CD4-positive, alpha-beta T cell treated with Interleukin-12 subunit alpha and Interleukin-12 subunit beta, for 1 hour (primary cell): Measurements from ENCODE around the gene LRRC3B.

Experiments used
- DNase-seq: peaks from one replicate; pipeline ENCODE4 v3.0.0-alpha.2; 2020

Gene LRRC3B

DNA sequence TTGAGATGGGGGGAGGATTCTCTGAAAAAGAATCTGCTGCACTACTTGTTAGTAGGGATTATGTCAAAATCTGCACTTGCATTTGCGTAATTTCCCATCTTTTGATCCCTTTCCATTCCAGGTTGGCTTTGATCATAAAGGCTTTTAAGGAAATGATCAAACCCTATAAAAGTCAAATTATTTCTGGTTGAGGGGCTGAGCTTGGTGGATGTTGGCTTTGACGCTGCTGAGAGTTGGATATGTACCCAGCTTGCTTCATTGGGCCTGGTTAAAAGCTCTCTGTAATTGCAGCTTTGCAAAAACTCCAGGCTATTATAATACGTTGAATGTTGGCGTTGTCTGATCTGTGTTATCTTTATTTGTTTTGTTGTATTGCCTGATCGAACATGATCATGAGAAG, 12.0 kb downstream of the LRRC3B start:
- DNase-seq = no peak

DNA sequence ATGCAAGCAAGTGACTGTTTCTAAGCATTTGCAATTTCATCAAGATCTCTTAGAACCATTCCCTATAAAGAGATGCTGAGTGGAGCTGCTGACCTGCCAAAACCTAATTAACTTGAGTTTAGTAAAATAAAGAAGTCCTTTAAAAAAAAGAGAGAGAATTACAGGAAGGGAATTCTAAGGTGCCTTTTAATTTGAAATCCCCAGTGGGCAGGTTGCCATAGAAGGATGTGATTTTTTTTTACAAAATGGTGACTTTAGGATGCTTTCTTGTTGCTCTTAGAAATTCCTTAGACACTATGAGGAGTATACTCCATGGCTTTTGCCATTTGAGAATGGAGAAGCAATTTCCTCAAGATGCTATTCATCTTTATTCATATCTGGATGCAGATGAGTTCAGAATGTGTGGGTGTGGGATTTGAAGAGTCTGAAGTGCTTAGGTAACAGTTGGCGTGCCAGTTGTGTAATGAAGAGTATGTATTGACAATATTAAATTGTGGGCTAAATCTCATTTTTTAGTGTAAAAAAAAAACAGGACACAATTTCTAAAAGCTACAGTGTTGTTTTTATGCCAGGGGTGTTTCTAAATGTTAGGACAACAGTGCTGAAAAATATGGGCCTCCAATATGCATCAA, 13.6 kb downstream of the LRRC3B start:
- DNase-seq = no peak

DNA sequence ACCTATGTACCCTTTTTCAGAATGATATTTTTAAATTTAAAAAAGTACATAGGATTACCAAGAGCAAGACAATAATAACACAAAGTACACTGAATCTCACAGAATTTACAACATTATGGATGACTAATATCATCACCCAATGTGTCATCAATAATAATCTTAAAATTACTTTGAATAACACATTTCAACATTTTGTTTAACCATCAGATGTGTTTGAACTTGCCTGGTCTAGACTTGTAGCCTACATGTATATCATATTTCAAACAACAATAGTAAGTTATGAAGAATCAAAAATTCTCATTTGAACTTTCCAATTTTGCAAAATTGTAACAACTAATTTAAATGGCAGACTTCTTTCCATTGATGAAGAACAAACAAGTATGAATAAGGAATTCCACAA, 15.1 kb downstream of the LRRC3B start:
- DNase-seq = no peak

DNA sequence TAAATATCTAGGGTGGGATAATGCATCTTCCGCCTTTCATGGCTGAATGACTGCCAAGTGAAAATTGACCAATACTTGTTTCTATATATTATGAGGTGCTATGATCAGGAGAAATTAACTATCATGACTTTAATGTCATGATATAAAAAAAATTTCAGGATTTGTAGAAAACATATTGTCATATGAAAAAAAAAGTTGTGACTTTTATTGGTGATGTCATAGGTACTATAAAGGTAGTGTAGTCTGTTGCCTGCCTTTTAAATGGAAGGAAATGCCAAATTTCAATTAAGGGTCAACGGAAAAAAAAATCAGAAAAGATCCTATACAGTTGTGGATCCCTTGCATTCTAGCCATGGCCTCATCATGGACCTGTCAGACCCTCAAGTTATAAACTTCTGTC, 15.5 kb downstream of the LRRC3B start:
- DNase-seq = no peak

DNA sequence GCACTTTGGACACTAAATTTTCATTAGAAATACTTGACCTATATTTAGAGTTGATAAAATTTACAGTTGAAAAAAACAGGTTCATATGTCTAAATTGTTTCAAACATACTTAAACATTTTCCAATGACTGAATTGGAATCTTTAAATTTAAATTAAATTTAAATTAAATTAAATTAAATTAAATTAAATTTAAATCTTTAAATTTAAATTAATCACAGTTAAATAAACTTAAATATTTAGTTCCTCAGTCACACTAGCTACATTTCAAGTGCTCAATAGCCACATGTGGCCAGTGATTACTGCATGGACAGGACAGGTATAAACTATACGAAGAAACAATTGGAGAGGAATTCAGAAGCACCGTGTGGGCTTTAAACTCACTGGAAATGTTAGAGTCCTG, 16.8 kb downstream of the LRRC3B start:
- no peak for DNase-seq

DNA sequence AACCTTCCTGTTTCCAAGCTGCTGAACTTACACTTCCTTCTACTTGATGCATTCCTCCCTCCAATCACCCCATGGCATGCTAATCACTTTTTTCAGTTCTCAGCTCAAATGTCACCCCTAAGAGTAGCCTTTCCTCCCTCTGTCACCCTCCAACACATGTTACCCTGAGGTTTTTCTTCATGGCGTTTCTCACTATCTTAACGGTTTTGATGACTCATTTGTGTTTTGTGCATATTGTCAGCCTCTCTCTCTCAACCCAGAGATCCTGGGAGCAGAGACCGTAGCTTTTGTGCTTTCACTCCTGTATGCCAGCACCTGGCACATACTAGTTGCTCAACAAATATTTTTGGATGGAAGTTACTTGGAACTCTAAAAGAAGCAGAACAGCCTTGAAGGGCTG, 24.5 kb downstream of the LRRC3B start:
- no peak for DNase-seq

DNA sequence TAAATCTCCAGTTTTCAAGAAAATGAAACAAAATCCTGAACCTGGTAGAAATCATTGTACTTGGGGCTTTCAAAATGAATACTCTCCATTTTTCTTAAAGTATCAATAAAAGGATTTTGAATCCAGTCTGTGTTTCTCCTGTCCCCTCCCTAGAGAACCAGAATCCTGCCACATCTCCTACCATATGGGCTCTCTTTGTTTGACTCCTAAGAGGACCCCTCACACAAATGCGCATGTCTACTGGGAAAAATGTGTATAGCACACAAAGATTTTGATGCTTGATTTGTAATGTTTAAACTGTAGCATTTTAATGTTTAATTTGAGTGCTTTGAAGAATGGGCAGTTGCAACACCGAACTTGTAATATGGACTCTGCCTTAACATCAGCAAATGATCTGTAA, 25.9 kb downstream of the LRRC3B start:
- no peak for DNase-seq

DNA sequence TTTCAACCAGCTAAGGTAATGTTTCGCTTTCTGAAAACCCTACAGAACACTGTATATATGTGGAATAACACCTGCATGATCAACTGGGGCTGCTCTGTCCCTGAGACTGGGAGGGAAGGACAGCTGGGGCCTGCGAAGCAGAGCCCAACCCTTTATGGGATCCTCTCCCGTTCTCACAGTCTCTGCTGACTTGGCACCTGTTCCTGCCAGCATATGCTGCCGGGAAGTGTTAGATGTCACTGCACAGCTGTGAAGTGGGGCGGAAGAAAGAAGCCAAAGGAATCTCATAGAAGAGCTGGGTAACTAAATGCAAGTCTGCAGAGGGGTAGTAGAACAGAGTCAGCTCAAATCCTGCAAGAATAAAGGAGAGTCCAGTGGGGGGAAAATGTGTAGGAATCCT, 29.6 kb downstream of the LRRC3B start:
- DNase-seq = no peak

DNA sequence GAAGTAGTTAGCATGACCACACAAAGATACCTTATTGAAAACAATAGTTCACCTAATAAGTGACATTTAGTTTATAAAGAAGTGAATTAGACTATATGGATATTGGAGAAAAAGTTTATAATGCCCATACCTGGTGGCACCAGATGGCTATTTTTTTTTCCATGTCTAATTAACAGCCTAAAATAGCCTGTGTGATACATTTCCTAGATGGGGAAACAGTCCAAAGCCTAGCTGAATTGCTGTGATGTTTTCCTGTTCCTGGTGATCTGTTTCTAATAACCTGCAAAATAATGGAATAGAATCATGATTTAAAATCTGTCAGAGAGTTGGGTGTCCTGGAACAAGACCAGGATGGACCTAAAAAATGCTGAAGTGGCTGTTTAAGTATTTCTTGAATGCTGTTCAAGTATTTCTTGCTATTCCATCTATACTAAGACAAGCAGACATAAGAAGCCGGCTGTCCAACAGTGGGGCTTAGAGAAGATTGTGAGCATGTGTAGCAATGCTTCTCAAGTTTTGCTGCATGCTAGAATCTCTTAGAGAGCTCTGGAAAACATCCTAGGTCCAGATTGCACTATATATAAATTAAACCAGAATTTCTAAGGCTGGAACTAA, 31.3 kb downstream of the LRRC3B start:
- no peak for DNase-seq

DNA sequence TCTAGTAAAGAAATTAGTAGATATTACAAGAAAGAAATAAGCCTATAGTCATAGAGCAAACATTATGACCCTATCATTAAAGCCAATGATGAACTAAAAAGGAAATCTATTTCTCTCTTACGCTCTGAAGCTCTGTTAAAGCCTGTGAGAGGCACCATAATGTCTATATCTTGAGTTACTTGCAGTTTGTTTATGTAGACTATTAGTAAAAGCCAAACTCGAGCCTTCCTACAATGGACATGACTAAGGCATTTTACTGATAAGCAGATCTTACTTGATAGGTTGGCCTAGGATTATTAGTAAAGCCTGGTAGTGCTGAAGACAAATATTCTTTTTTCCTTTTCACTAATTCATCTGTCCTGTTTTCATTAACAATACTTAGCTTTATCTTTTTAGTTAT, 32.7 kb downstream of the LRRC3B start:
- no peak for DNase-seq

DNA sequence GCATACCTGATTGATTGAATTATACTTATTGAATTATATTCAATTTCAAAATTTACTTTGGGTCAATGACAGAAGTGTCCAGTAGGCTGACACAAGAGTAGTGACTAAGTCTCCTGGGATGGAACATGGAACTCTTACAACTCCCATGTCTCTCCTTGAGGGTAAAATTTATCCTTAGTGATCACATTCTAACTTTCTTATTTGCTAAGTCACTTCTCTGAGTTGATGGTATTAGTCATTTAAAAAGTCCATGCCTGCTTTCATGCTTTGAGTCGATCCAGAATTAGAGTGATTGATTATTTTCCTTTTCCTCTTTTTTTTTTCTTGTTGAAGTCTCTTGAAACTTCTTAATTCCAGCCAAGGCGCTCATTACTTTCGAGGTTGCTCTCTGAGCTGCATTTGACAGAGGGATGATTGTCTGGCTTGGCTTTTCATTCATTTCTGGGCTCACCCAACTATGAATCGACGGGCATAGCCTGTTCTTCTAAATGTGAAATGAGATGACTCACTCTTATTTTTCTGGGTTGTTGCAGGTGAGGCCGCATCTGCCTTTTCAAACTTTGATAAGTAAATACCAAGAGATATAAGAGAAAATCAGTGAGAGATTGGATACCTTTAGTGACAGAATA, 34.9 kb downstream of the LRRC3B start:
- no peak for DNase-seq

DNA sequence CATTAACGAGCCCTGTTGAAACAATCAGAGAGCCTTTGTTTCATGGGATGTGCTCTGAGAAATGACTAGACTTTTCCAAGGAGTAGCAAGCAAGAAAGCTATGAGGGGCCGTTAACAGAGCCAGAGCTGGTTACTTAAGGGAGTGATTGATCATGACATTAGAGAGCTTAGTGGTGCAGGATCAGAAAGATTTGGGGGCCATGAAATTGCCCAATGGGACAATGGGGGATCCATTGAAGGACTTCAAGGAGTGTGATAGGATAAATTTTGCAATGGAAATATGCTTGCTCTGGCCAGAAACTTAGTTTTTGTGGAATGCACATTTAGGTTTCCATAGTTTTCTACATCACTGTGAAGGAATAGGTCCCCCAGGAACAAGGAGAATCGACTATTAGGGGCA, 45.6 kb downstream of the LRRC3B start:
- DNase-seq = no peak

DNA sequence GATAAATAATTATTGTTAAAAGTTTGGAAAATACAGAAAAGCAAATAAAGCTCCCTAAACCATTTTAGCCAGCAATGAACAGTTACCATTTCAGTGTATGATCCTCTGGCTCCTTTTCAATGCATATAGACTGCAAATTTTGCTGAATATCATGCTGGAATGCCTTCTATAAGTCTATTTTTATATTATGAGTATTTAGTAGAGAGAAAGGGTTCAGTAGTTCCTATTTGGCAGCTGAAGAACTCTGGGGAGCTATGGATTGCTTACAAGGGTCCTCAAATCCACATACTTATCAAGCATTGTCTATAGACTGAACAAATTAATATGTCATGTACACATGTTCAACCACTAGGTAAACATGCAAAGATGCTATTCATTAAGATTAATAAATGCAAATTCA, 46.1 kb downstream of the LRRC3B start:
- DNase-seq = no peak

DNA sequence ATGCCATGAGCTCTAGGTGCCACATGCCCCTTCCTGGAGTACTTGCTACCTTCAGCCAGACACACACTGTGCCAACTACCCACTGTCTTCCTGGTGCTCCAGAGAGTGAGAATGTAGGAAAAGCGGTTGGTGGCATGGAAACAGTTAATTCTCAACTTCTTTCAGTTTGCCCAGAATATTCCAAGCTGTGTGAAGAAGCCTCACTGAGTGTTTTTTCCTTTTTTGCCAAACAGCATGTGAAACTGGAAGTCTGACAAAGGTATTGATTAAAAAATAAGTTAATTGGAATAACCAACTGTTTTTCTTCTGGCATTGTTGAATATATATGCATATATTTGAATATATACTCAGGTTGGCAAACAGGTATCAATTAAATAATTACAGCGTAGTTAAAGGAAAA, 52.8 kb downstream of the LRRC3B start:
- DNase-seq = no peak

DNA sequence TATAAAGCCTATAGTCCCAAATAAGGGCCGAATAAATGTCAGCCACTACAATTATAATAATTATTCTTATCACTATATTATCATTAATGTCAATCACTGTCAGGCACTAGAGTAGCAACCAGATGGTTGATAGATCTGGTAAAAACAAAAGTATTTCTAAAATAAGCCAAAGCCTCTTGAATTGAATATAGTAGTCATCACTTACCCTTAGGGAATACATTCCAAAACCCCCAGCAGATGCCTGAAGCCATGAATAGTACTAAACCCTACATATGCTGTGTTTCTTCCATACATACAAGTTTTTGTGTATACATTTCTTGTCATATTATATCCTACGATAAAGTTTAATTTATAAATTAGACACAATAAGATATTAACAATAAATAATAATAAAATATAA, 59.1 kb downstream of the LRRC3B start:
- DNase-seq = no peak

DNA sequence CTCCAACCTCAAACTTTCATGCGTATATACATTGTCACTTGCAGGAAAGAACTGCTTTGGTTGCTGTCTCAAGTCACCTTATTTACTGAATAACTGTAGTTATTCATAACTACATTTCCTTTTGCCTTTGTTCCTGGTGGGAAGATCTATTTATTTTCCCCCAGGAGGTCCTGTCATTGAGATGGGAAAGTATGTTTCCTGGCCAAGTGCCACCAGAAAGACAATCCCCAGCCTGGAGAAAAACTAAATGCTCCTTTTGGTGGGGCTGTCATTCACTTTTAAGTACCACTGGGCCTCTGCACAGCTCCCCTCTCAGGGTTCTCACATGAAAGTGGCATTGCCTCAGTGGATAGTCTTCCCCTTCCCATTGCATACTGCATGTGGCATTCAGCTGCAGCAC, 59.8 kb downstream of the LRRC3B start:
- no peak for DNase-seq

DNA sequence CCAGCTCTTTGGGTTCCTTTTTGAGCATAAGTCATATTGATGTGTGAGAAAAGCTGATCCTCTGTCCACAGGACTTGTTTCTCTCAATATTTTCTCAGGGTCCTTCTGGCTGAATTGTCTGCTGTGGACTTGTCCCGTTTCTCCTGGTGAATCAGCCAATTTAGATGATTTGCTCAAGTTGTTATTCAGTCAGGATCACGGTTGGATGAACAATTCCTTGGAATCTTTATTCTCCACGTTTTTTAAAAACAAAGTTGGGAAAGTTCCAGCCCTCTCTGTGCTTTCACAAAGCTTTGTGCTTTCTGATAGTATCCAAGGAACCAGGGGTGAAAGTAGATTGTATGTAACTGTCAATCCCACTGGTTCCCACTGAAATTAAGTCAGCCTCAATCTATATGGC, 61.3 kb downstream of the LRRC3B start:
- no peak for DNase-seq

DNA sequence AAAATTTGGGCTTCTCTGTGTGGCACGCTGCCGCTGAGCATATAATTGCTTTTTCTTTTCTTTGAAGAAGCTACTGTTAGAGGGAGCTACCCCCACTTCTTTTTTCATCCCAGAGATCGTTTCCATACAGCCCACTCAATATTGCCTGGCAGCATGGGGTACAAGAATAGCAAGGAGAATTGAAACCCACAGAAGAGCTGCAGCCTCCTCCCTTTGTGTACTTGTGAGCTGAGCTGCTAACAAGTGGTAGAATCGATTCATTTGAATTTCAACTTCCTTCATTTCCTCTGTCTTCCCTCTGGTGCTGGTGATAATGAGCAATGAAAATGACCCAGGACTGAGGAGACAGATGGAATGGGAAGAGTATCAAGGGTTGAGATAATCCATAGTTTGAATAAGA, 64.9 kb downstream of the LRRC3B start:
- DNase-seq = no peak

DNA sequence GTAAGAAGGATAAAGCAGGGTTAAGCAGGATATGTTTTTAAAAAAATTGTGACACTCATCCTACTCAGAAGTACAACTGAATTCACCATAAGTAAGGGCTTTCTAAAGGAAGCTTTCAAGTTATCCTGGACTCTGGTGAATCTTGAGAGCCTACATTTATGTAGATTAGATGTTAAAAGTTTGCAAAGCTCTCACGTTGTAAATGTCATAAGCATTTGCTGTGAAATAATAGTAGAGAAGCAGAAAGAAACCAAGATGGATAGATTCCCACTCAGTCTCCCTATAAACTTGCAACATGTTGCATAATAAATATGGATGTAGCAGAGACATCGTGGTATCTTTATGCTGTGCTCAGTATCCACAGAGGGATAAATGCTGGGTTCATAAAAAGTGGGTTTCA, 77.0 kb downstream of the LRRC3B start:
- DNase-seq = no peak

DNA sequence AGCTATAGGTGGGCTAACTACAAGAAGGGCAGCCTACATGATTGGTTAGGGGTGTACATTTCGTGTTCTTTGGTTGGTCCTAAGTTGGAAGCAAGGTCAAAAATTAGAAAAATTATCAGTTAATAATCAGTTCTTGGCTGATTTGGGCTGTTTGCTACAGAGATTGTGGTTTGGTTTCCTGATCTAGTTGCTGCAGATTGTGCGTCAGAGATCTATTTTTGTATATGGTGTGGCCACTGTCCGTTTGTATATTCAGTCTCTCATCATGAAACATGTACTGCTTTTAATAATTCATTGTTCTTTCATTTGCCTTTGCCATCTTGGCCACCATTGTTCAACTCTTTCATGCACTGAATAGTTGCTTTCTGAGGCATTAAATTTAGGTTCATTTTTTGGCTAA, 80.9 kb downstream of the LRRC3B start:
- DNase-seq = no peak

DNA sequence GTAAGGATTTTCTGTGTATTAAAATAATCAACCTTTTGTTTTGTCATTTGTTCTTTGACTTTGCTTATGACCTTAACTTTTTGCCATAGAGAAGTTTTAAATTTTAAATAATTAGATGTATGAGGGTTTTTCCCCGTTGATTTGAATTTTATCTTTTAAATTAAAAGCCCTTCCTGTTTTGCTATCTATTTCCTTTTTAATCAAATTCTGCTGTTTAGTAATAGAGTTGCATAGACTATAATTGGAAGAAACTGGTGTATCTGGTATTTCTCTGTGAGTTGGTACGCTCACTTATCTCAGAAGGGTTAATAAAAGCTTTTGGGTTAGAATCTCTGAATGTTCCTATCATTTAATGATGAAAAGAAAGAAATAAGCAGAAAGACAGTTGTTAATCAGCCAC, 82.2 kb downstream of the LRRC3B start:
- no peak for DNase-seq

DNA sequence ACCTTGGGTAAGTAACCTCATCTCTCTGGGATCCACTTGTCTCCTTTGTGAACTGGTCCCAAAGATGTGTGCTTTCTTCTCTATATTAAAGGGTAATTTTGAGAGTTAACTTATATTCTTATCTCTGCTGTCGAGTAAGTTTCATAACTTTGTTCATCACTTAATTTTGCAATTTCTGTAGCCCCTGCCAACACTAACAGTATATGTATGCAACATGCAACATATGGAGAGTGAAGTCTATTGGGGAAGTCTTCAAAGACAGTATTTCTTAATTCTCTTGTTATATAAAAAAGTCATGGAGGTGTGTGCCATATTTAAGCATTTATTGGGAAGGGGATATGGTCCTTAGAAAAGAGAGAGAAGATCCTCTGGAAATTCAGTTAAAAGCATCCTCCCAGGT, 85.9 kb downstream of the LRRC3B start:
- no peak for DNase-seq

DNA sequence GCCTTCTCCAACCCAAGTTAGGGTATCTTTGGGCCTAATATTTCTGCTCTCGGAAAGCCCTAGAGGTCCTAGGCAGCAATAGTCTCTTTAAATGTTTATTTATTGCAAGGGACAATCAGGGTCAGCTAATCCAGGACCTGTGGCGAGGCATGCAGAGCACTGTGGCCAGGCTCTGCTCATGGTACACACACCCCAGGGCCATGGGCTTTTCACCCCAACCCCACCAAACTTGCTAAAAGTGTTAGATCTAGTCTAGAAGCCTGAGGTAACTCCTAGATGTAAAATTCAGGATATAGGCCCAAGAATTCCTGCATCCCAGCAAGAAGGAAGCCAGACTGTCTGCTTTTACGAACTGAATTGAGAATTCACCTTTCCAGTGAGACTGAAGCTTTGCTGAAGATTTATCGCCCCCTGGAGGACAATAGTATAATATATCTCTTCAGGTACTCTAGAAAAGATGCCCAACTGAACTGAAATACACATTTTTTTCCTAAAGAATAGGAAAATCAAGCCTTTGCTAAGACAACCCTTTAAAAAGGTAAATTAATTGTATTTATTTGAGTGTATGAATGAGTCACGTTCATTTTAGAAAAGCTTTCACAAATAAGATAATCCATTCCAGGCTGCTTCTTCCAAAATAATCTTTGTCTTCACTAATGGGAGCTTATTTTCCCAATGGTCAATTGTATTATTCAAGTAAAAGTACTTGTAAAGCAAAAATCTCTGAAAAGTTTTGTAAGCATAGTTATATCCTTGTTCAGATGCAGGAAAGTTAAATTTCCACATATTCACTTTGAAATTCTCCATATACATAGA, 89.8 kb downstream of the LRRC3B start:
- peak; percentile 29 for DNase-seq

DNA sequence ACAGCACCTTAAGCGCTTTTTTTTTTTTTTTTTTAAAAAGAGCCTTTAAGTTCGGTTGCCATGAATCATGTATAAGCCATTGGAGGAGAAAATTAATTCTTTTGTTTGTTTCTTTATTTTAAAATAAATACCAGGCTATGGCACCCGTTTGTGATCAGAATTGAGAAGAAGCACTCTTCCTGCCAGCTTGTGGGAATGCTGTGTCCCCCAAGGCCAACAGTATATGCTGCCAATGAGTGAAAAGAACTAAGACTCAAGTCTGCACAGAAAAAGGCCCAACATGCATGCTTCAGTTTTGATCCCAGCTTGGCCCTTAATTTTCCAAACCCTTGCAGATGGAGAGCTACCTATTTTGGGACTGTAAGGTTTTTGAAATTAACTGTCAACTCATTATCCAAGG, 90.5 kb downstream of the LRRC3B start:
- no peak for DNase-seq
